H1 (cell line): ENCODE measurements around the gene MATN1.

ENCODE experiments used
- BCL11A ChIP-seq, 2 experiments: IDR thresholded peaks; one replicate each; pipeline ENCODE4 v1.6.1; 2011; ENCODE audit warnings: low read depth in 2 of 2, low read length in 2 of 2, mild to moderate bottlenecking in 2 of 2
- CHD1 ChIP-seq: IDR thresholded peaks from 2 replicates; pipeline ENCODE4 v1.6.1; 2012; ENCODE audit warnings: low read depth, low read length, improper control_type of control experiment
- CTCF ChIP-seq, 3 experiments: IDR thresholded peaks; 1 replicate in 2 of 3; 2 replicates in 1 of 3; pipeline versions ENCODE4 v1.5.1 to v1.6.1; 2011; ENCODE audit warnings: low read length in 3 of 3, mild to moderate bottlenecking in 3 of 3, inconsistent platforms in 2 of 3, low read depth in 1 of 3, moderate library complexity in 1 of 3; ENCODE audit not compliant: insufficient read depth in 1 of 3; ENCODE audit errors: control extremely low read depth in 1 of 3
- EGR1 ChIP-seq: IDR thresholded peaks from 2 replicates; pipeline ENCODE4 v1.6.1; 2011; ENCODE audit warnings: low read depth, low read length, borderline replicate concordance
- EZH2 ChIP-seq: fragments of 200-600 bp; sonication (generic); IDR thresholded peaks from 2 replicates; pipeline ENCODE4 v1.7.1; 2012; ENCODE audit warnings: low read depth, mild to moderate bottlenecking, moderate library complexity, low read length, inconsistent platforms; ENCODE audit not compliant: severe bottlenecking
- GABPA ChIP-seq: IDR thresholded peaks from 2 replicates; pipeline ENCODE4 v1.6.1; 2011; ENCODE audit warnings: mild to moderate bottlenecking, low read length, moderate library complexity, borderline replicate concordance; ENCODE audit not compliant: insufficient read depth
- MAFK ChIP-seq: IDR thresholded peaks from 2 replicates; pipeline ENCODE4 v1.6.1; 2012; ENCODE audit warnings: low read depth, mild to moderate bottlenecking, improper control_type of control experiment, low read length
- MAX ChIP-seq: IDR thresholded peaks from 2 replicates; pipeline ENCODE4 v1.6.1; 2012; ENCODE audit warnings: inconsistent platforms
- SIN3A ChIP-seq, 2 experiments: IDR thresholded peaks in 1 of 2; conservative IDR thresholded peaks in 1 of 2; 2 replicates each; pipeline ENCODE4 v1.6.1; 2011 to 2012; ENCODE audit warnings: low read length in 2 of 2, improper control_type of control experiment in 1 of 2, low read depth in 1 of 2, mild to moderate bottlenecking in 1 of 2
- SIRT6 ChIP-seq: IDR thresholded peaks from one replicate; pipeline ENCODE4 v1.7.1; 2012; ENCODE audit warnings: low read length, inconsistent platforms
- SUZ12 ChIP-seq: fragments of 200-600 bp; sonication (generic); IDR thresholded peaks from 2 replicates; pipeline ENCODE4 v1.6.1; 2012; ENCODE audit warnings: mild to moderate bottlenecking, inconsistent platforms, low read length, moderate library complexity, mixed read lengths
- TAF1 ChIP-seq: IDR thresholded peaks from 2 replicates; pipeline ENCODE4 v1.6.1; 2011; ENCODE audit warnings: mild to moderate bottlenecking, low read depth, low read length
- ZNF274 ChIP-seq: IDR thresholded peaks from 2 replicates; pipeline ENCODE4 v1.7.0; 2012; ENCODE audit warnings: low read length, borderline replicate concordance; ENCODE audit errors: extremely low read depth

GRCh38 chr1:30704765-30705509 is 18.4 kb downstream of the MATN1 start:
- no peak for TF ChIP-seq EZH2
- no peak for TF ChIP-seq MAX
- no peak for TF ChIP-seq GABPA
- no peak for TF ChIP-seq CHD1
- no peak for TF ChIP-seq SIN3A (conservative IDR thresholded peaks at IDR 0.05 in 1 of 2, IDR thresholded peaks at IDR 0.05 in 1 of 2; ENCODE audit: low read depth in 1 of 2, low read length in 2 of 2)
- no peak for TF ChIP-seq CTCF (IDR thresholded peaks at IDR 0.05; ENCODE audit: control extremely low read depth in 1 of 3, insufficient read depth in 1 of 3, low read depth in 1 of 3, low read length in 3 of 3)
- TF ChIP-seq BCL11A (IDR thresholded peaks at IDR 0.05; ENCODE audit: low read depth in 2 of 2, low read length in 2 of 2): no peak
- no peak for TF ChIP-seq TAF1
- no peak for TF ChIP-seq SIRT6
- TF ChIP-seq EGR1: no peak
- no peak for TF ChIP-seq ZNF274
- TF ChIP-seq SUZ12: no peak
- TF ChIP-seq MAFK: no peak
